ENCODE results near the gene HTR3E.

DNA sequence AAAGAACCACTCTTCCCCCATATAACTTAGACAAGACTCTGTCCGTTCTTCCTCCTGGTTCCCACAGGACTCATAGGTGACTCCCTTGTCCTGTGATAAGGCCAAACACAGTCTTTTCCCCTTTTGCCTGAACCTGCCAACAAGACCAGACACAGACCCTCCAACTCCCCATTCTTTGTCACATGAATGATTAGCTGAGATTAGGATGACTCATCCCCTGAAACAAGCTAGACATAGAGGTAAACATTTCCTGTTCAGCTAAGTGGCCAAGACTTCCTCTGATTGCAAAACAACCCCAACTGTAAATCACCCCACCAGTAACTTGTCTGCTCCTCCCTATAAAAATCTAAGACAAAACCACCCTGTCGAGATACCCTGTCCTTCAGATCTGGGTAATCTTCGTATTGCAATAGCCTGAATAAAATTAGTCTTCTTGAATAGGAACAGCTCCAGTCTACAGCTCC is 11.4 kb upstream of the HTR3E start:
- TF ChIP-seq, protein P1, sequence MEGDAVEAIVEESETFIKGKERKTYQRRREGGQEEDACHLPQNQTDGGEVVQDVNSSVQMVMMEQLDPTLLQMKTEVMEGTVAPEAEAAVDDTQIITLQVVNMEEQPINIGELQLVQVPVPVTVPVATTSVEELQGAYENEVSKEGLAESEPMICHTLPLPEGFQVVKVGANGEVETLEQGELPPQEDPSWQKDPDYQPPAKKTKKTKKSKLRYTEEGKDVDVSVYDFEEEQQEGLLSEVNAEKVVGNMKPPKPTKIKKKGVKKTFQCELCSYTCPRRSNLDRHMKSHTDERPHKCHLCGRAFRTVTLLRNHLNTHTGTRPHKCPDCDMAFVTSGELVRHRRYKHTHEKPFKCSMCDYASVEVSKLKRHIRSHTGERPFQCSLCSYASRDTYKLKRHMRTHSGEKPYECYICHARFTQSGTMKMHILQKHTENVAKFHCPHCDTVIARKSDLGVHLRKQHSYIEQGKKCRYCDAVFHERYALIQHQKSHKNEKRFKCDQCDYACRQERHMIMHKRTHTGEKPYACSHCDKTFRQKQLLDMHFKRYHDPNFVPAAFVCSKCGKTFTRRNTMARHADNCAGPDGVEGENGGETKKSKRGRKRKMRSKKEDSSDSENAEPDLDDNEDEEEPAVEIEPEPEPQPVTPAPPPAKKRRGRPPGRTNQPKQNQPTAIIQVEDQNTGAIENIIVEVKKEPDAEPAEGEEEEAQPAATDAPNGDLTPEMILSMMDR (tag by site-specific recombination; IDR thresholded peaks at IDR 0.05) = no peak
- TF ChIP-seq, protein P2, sequence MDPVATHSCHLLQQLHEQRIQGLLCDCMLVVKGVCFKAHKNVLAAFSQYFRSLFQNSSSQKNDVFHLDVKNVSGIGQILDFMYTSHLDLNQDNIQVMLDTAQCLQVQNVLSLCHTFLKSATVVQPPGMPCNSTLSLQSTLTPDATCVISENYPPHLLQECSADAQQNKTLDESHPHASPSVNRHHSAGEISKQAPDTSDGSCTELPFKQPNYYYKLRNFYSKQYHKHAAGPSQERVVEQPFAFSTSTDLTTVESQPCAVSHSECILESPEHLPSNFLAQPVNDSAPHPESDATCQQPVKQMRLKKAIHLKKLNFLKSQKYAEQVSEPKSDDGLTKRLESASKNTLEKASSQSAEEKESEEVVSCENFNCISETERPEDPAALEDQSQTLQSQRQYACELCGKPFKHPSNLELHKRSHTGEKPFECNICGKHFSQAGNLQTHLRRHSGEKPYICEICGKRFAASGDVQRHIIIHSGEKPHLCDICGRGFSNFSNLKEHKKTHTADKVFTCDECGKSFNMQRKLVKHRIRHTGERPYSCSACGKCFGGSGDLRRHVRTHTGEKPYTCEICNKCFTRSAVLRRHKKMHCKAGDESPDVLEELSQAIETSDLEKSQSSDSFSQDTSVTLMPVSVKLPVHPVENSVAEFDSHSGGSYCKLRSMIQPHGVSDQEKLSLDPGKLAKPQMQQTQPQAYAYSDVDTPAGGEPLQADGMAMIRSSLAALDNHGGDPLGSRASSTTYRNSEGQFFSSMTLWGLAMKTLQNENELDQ (tag by site-specific recombination; IDR thresholded peaks at IDR 0.05; ENCODE audit: low read depth) = no peak
- no peak for TF ChIP-seq ZNF558 (tag by site-specific recombination; IDR thresholded peaks at IDR 0.05)
- TF ChIP-seq ZNF10 (tag by site-specific recombination; IDR thresholded peaks at IDR 0.05) = no peak
- no peak for TF ChIP-seq ZNF629 (tag by site-specific recombination; IDR thresholded peaks at IDR 0.05)
- TF ChIP-seq, protein P3, sequence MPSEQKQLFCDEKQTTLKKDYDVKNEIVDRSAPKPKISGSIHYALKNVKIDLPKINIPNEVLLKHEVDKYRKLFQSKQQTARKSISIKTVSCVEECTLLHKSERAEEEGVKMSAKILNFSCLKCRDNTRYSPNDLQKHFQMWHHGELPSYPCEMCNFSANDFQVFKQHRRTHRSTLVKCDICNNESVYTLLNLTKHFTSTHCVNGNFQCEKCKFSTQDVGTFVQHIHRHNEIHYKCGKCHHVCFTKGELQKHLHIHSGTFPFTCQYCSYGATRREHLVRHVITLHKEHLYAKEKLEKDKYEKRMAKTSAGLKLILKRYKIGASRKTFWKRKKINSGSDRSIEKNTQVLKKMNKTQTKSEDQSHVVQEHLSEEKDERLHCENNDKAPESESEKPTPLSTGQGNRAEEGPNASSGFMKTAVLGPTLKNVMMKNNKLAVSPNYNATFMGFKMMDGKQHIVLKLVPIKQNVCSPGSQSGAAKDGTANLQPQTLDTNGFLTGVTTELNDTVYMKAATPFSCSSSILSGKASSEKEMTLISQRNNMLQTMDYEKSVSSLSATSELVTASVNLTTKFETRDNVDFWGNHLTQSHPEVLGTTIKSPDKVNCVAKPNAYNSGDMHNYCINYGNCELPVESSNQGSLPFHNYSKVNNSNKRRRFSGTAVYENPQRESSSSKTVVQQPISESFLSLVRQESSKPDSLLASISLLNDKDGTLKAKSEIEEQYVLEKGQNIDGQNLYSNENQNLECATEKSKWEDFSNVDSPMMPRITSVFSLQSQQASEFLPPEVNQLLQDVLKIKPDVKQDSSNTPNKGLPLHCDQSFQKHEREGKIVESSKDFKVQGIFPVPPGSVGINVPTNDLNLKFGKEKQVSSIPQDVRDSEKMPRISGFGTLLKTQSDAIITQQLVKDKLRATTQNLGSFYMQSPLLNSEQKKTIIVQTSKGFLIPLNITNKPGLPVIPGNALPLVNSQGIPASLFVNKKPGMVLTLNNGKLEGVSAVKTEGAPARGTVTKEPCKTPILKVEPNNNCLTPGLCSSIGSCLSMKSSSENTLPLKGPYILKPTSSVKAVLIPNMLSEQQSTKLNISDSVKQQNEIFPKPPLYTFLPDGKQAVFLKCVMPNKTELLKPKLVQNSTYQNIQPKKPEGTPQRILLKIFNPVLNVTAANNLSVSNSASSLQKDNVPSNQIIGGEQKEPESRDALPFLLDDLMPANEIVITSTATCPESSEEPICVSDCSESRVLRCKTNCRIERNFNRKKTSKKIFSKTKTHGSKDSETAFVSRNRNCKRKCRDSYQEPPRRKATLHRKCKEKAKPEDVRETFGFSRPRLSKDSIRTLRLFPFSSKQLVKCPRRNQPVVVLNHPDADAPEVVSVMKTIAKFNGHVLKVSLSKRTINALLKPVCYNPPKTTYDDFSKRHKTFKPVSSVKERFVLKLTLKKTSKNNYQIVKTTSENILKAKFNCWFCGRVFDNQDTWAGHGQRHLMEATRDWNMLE (tag by site-specific recombination; conservative IDR thresholded peaks at IDR 0.05; ENCODE audit: low read depth) = peak; percentile 48; the same call in 1 of the 2 replicates
- no peak for TF ChIP-seq ZBTB8A (tag by site-specific recombination; IDR thresholded peaks at IDR 0.05)
- TF ChIP-seq ZNF747 (tag by site-specific recombination; IDR thresholded peaks at IDR 0.05) = no peak
- no peak for TF ChIP-seq ZNF501 (tag by site-specific recombination; IDR thresholded peaks at IDR 0.05)
- TF ChIP-seq ZNF132 (tag by site-specific recombination; IDR thresholded peaks at IDR 0.05; ENCODE audit: borderline replicate concordance) = no peak

All from HEK293 (cell line).